Mononuclear cell (primary cell): ENCODE results near the gene FFAR1. TPM values are rescaled to one million over a fixed set of nuclear protein-coding genes. Genes with fewer than 3 reads are reported as not detected.

Experiments
- H3K27me3 ChIP-seq: 2 replicates; pipeline ENCODE4 v1.6.0; 2011; ENCODE audit warnings: low read length, control low read depth; ENCODE audit not compliant: insufficient read depth
- H3K4me1 ChIP-seq: 2 replicates; pipeline ENCODE4 v1.5.1; 2011; ENCODE audit warnings: mild to moderate bottlenecking, low read length, control low read depth; ENCODE audit not compliant: insufficient read depth
- H3K4me3 ChIP-seq: 2 replicates; pipeline ENCODE4 v1.5.1; 2011; ENCODE audit warnings: mild to moderate bottlenecking, low read length, moderate library complexity
- H3K9me3 ChIP-seq: 2 replicates; pipeline ENCODE4 v1.5.1; 2011; ENCODE audit warnings: low read depth, mild to moderate bottlenecking, control low read depth, low read length
- total RNA-seq: library from RNA; depleted of rRNA; stranded (reverse); fragments of >200 nt; gene quantifications from one replicate; pipeline ENCODE4 v1.2.3, GENCODE V29; 2012

FFAR1 gene
- 1.9 TPM for total RNA-seq

DNA sequence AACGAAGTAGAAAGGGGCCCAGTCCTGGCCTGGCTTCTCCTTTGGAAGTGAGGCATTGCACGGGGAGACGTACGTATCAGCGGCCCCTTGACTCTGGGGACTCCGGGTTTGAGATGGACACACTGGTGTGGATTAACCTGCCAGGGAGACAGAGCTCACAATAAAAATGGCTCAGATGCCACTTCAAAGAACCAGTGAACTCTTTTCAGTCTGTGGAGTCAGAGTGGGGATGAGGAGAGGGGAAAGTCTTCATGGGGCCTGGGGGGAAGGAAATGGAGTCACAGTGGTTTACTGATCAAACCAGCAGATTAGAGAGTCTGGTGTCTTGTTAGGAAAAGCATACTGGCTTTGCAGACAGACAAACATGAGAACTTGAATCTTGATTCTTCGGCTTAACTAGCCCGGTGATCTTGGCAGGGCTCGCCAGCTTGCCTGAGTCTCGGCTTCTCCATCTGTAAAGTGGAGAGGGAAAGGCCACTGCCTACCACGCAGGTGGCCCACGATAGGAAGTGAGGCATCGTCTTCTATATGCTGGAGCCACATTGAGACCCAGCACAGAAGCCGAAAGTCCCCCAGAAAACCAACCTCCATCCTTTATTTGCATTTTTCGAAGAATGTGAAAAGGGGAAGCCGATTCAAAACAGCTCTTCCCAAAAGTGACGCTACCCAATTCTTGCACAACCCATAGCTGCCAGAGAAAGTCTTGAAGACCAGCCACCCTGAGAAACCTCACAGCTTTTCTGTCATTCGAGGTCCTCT is at the start of gene FFAR1:
Gene FFAR1, plus strand, starts transcription at position 732 of the 759 bp plus-strand sequence. CDS start 3,650 bp downstream, outside the sequence.
- Histone ChIP-seq H3K9me3 (no peaks in the 10 kb centered on the region), H3K27me3 (no peaks in the 10 kb centered on the region), H3K4me1 (peaks cover 39% of the 10 kb centered on the region), H3K4me3 (no peak within 1 kb of the TSS)

- peaks cover 19% of the 10 kb centered on the region for H3K4me1 ChIP-seq
- H3K9me3 ChIP-seq, result no peaks in the 10 kb centered on the region
These were observed 49.8 kb upstream of the FFAR1 start for GRCh38 chr19:35297922-35298321.

GRCh38 chr19:35298561-35298972 is 49.1 kb upstream of the FFAR1 start:
- H3K4me3 ChIP-seq, result no peak overlapping the region
- H3K9me3 ChIP-seq, result no peaks in the 10 kb centered on the region
- peaks cover 19% of the 10 kb centered on the region for H3K4me1 ChIP-seq
- H3K27me3 ChIP-seq, result no peaks in the 10 kb centered on the region

More at GRCh38 chr19:35297922-35298321, 49.8 kb upstream of the FFAR1 start:
- Histone ChIP-seq H3K27me3 (no peaks in the 10 kb centered on the region), H3K4me3 (no peak overlapping the region)

GRCh38 chr19:35299523-35300338 is 48.0 kb upstream of the FFAR1 start:
- Histone ChIP-seq H3K9me3 (no peaks in the 10 kb centered on the region), H3K4me3 (no peak overlapping the region), H3K4me1 (peaks cover 19% of the 10 kb centered on the region), H3K27me3 (no peaks in the 10 kb centered on the region)

DNA sequence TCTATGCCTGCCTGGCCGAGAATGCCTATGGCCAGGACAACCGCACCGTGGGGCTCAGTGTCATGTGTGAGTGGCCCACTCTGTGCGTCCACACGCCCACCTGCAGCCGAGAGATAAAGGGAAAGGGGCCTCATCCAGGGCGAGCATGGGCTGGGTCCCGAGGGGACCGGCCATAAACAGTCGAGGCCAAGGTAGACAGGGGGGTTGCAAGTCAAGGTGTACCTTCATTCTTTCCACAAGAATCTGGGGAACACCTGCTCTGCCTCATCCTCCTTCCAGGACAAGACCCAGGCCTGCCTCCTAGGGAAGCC is 47.4 kb upstream of the FFAR1 start:
- no peaks in the 10 kb centered on the region for H3K9me3 ChIP-seq
- H3K27me3 ChIP-seq, result no peaks in the 10 kb centered on the region
- H3K4me1 ChIP-seq, result peaks cover 21% of the 10 kb centered on the region
- H3K4me3 ChIP-seq, result no peak overlapping the region

GRCh38 chr19:35301961-35302360 is 45.7 kb upstream of the FFAR1 start:
- Histone ChIP-seq H3K4me3 (no peak overlapping the region), H3K4me1 (peaks cover 20% of the 10 kb centered on the region), H3K9me3 (no peaks in the 10 kb centered on the region), H3K27me3 (no peaks in the 10 kb centered on the region)

GRCh38 chr19:35302446-35302845 is 45.3 kb upstream of the FFAR1 start:
- Histone ChIP-seq H3K4me3 (no peak overlapping the region), H3K9me3 (no peaks in the 10 kb centered on the region), H3K27me3 (no peaks in the 10 kb centered on the region), H3K4me1 (peaks cover 20% of the 10 kb centered on the region)

DNA sequence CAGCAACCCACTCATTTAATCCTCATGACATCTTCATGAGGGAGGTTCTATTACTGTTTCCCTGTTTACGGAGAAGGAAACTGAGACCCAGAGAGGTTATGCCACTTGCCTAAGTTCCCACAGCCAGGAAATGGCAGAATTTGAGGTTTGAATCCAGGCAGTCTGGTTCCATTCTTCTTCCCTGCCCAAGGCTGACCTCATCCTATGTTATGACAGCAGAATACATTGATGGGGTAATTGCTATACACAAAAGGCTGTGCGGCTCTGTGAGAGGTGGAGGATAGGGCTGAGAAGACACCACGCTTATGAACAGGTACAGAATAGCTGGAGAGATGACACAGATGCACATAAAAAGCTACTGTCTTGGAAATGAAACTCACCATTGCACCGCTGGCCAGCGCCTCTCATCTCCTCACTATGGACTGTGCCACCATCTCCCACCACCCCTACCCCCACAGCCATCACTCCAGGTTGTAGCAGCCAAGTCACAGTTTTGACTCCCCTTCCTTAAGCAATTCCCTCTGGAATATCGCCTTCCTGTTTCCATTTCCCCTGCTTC is 44.3 kb upstream of the FFAR1 start:
- no peaks in the 10 kb centered on the region for H3K9me3 ChIP-seq
- peaks cover 24% of the 10 kb centered on the region for H3K4me1 ChIP-seq
- H3K27me3 ChIP-seq, result no peaks in the 10 kb centered on the region
- H3K4me3 ChIP-seq, result no peak overlapping the region

- no peaks in the 10 kb centered on the region for H3K9me3 ChIP-seq
- no peak overlapping the region for H3K4me3 ChIP-seq
- H3K4me1 ChIP-seq, result peaks cover 24% of the 10 kb centered on the region
- no peaks in the 10 kb centered on the region for H3K27me3 ChIP-seq
These were observed 43.7 kb upstream of the FFAR1 start for GRCh38 chr19:35304036-35304435.

GRCh38 chr19:35305181-35305580 is 42.5 kb upstream of the FFAR1 start:
- Histone ChIP-seq H3K4me3 (no peak overlapping the region), H3K27me3 (no peaks in the 10 kb centered on the region), H3K9me3 (no peaks in the 10 kb centered on the region), H3K4me1 (peaks cover 24% of the 10 kb centered on the region)

GRCh38 chr19:35306473-35307246 is 41.0 kb upstream of the FFAR1 start:
- Histone ChIP-seq H3K9me3 (no peaks in the 10 kb centered on the region), H3K4me1 (peaks cover 24% of the 10 kb centered on the region), H3K27me3 (no peaks in the 10 kb centered on the region), H3K4me3 (no peak overlapping the region)

DNA sequence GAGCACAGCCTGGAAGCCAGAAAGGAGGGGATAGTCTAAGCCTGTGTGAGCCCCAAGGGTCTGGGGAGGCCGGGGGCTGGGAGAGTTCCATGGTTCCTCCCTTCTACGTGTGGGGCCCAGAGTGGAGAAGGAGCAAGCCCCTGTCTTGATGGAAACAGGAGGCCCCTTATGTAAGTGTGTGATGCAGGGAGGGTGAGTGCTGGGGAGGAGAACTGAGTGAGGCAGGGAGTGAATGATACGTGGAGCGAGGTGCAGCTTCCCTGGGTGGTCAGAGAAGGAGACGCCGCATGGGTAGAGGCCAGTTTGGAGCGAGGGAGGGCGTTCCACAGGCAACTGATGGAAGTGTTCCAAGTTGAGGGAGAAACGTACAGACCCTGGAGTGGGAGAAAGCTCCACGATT is 39.8 kb upstream of the FFAR1 start:
- no peaks in the 10 kb centered on the region for H3K27me3 ChIP-seq
- H3K4me1 ChIP-seq, result peaks cover 24% of the 10 kb centered on the region
- no peaks in the 10 kb centered on the region for H3K9me3 ChIP-seq
- no peak overlapping the region for H3K4me3 ChIP-seq

- peaks cover 28% of the 10 kb centered on the region for H3K4me1 ChIP-seq
- H3K27me3 ChIP-seq, result no peaks in the 10 kb centered on the region
- H3K4me3 ChIP-seq, result no peak overlapping the region
- no peaks in the 10 kb centered on the region for H3K9me3 ChIP-seq
These were observed 38.8 kb upstream of the FFAR1 start for GRCh38 chr19:35308910-35309309.

GRCh38 chr19:35309481-35310279 is 38.0 kb upstream of the FFAR1 start:
- Histone ChIP-seq H3K9me3 (no peaks in the 10 kb centered on the region), H3K4me3 (no peak overlapping the region), H3K4me1 (peaks cover 28% of the 10 kb centered on the region), H3K27me3 (no peaks in the 10 kb centered on the region)
